WTC11 (cell line): Measurements from ENCODE around the gene HS1BP3. TPM values are rescaled to one million over a fixed set of nuclear protein-coding genes. Genes with fewer than 3 reads are reported as not detected.

Experiments used
- ATAC-seq: fragments of 200-7000 bp; cut with Tn5 transposase; 2 replicates; pipeline ENCODE4 v1.10.0; 2021; ENCODE audit warnings: mild to moderate bottlenecking, moderate library complexity
- CTCF ChIA-PET: fragments of 300-600 bp; sonication (Branson Sonifier 250); formaldehyde crosslinking; loops from one replicate; lab custom pipeline; 2021; ENCODE audit warnings: antibody characterized with exemption; lab: Charles Lee
- POLR2A ChIA-PET: fragments of 350-600 bp; sonication (Branson Sonifier 250); formaldehyde crosslinking; loops from one replicate; lab custom pipeline; 2021; ENCODE audit warnings: antibody characterized with exemption; lab: Charles Lee
- DNase-seq: peaks from one replicate; pipeline ENCODE4 v3.0.0; 2021; ENCODE audit warnings: low spot score
- H3K27ac Mint-ChIP-seq: 2 replicates; pipeline ENCODE4 v1.8.0; 2021; ENCODE audit warnings: mixed read lengths
- H3K27me3 Mint-ChIP-seq: 2 replicates; pipeline ENCODE4 v1.8.0; 2021; ENCODE audit warnings: low read depth, mild to moderate bottlenecking, moderate library complexity, mixed read lengths
- H3K36me3 Mint-ChIP-seq: 2 replicates; pipeline ENCODE4 v1.8.0; 2021; ENCODE audit warnings: mixed read lengths
- H3K4me1 Mint-ChIP-seq: 2 replicates; pipeline ENCODE4 v1.8.0; 2022; ENCODE audit warnings: mixed read lengths
- H3K4me3 Mint-ChIP-seq: 2 replicates; pipeline ENCODE4 v1.8.0; 2021; ENCODE audit warnings: mild to moderate bottlenecking, moderate library complexity, mixed read lengths
- H3K9me3 Mint-ChIP-seq: 2 replicates; pipeline ENCODE4 v1.8.0; 2021; ENCODE audit warnings: mixed read lengths
- AFF4 ChIP-seq: sonication (generic); formaldehyde crosslinking; IDR thresholded peaks from 2 replicates; pipeline ENCODE4 v1.8.1; 2023; ENCODE audit warnings: mild to moderate bottlenecking, missing genetic modification reagents, borderline replicate concordance
- CREB1 ChIP-seq: sonication (generic); formaldehyde crosslinking; IDR thresholded peaks from 2 replicates; pipeline ENCODE4 v1.8.0; 2023; ENCODE audit warnings: mild to moderate bottlenecking, missing genetic modification reagents
- ETV6 ChIP-seq: sonication (generic); formaldehyde crosslinking; IDR thresholded peaks from 2 replicates; pipeline ENCODE4 v1.8.1; 2022; ENCODE audit warnings: mild to moderate bottlenecking, missing genetic modification reagents
- FOXJ3 ChIP-seq: sonication (generic); formaldehyde crosslinking; IDR thresholded peaks from 2 replicates; pipeline ENCODE4 v1.9.0; 2021; ENCODE audit warnings: missing genetic modification reagents, mild to moderate bottlenecking, borderline replicate concordance
- GTF2I ChIP-seq: fragments of 250-450 bp; sonication (Bioruptor Pico); conservative IDR thresholded peaks from 2 replicates; pipeline ENCODE4 v1.4.0; 2021; ENCODE audit warnings: mild to moderate bottlenecking
- IRF2 ChIP-seq: sonication (generic); formaldehyde crosslinking; IDR thresholded peaks from 2 replicates; pipeline ENCODE4 v1.8.0; 2022; ENCODE audit warnings: low read depth, missing genetic modification reagents, borderline replicate concordance
- JAZF1 ChIP-seq: fragments of 250-450 bp; sonication (Bioruptor Pico); IDR thresholded peaks from 2 replicates; pipeline ENCODE4 v1.9.0; 2021; ENCODE audit warnings: moderate library complexity, mild to moderate bottlenecking, inconsistent platforms
- RORB ChIP-seq: fragments of 250-450 bp; sonication (Bioruptor Pico); IDR thresholded peaks from 2 replicates; pipeline ENCODE4 v1.9.0; 2021; ENCODE audit warnings: mild to moderate bottlenecking
- STAT6 ChIP-seq: sonication (generic); formaldehyde crosslinking; conservative IDR thresholded peaks from 2 replicates; pipeline ENCODE4 v1.8.1; 2023; ENCODE audit warnings: mild to moderate bottlenecking, low read depth, missing genetic modification reagents, moderate library complexity
- TEAD4 ChIP-seq: sonication (generic); formaldehyde crosslinking; IDR thresholded peaks from 2 replicates; pipeline ENCODE4 v1.8.0; 2022; ENCODE audit warnings: mild to moderate bottlenecking, missing genetic modification reagents
- ZNF232 ChIP-seq: sonication (generic); formaldehyde crosslinking; IDR thresholded peaks from 2 replicates; pipeline ENCODE4 v1.8.0; 2022; ENCODE audit warnings: mild to moderate bottlenecking, missing genetic modification reagents
- ZNF416 ChIP-seq: fragments of 250-450 bp; sonication (Bioruptor Pico); IDR thresholded peaks from 2 replicates; pipeline ENCODE4 v1.9.0; 2021; ENCODE audit warnings: mild to moderate bottlenecking, inconsistent platforms
- ZNF423 ChIP-seq: fragments of 250-450 bp; sonication (Bioruptor Pico); IDR thresholded peaks from 2 replicates; pipeline ENCODE4 v2.1.2; 2022; ENCODE audit warnings: mild to moderate bottlenecking, moderate library complexity
- total RNA-seq: library from RNA; stranded (reverse); gene quantifications from 3 replicates; pipeline ENCODE4 v1.2.3, GENCODE V29; 2021
- TF ChIP-seq, protein P1 (sequence below): sonication (generic); formaldehyde crosslinking; IDR thresholded peaks from 2 replicates; pipeline ENCODE4 v1.8.1; 2022; ENCODE audit warnings: mild to moderate bottlenecking, missing genetic modification reagents, moderate library complexity, borderline replicate concordance
- TF ChIP-seq, protein P2 (sequence below): fragments of 250-450 bp; sonication (Bioruptor Pico); IDR thresholded peaks from 2 replicates; pipeline ENCODE4 v1.8.0; 2021; ENCODE audit warnings: mild to moderate bottlenecking
- TF ChIP-seq, protein P3 (sequence below): sonication (generic); formaldehyde crosslinking; IDR thresholded peaks from 2 replicates; pipeline ENCODE4 v1.8.0; 2022; ENCODE audit warnings: mild to moderate bottlenecking, missing genetic modification reagents
- TF ChIP-seq, protein P4 (sequence below): sonication (generic); formaldehyde crosslinking; IDR thresholded peaks from 2 replicates; pipeline ENCODE4 v1.8.0; 2022; ENCODE audit warnings: mild to moderate bottlenecking, missing genetic modification reagents
- TF ChIP-seq, protein P5 (sequence below): fragments of 250-450 bp; sonication (Bioruptor Pico); IDR thresholded peaks from 2 replicates; pipeline ENCODE4 v1.9.0; 2021; ENCODE audit warnings: mild to moderate bottlenecking

Gene HS1BP3
- total RNA-seq, 1 experiment from 2014 or later: 17.9 TPM

- H3K27me3 Mint-ChIP-seq: no peaks in the 10 kb centered on the region
- ATAC-seq: no peak
- no peak overlapping the region for H3K27ac Mint-ChIP-seq
- peaks cover 6% of the 10 kb centered on the region; the same call in 1 of the 2 replicates for H3K36me3 Mint-ChIP-seq
- CTCF ChIA-PET: interaction anchor here (0.9 to 1.6 kb wide), 4 partner anchors 11 to 261 kb away, joined by 3 read pairs; no protein-coding TSS in a partner anchor
- H3K9me3 Mint-ChIP-seq: no peaks in the 10 kb centered on the region
- POLR2A ChIA-PET: interaction anchor here (1.2 kb wide), 1 partner anchor 194 kb away, joined by 5 read pairs; the partner anchor contains the start of gene RHOB
- TF ChIP-seq, protein P1, sequence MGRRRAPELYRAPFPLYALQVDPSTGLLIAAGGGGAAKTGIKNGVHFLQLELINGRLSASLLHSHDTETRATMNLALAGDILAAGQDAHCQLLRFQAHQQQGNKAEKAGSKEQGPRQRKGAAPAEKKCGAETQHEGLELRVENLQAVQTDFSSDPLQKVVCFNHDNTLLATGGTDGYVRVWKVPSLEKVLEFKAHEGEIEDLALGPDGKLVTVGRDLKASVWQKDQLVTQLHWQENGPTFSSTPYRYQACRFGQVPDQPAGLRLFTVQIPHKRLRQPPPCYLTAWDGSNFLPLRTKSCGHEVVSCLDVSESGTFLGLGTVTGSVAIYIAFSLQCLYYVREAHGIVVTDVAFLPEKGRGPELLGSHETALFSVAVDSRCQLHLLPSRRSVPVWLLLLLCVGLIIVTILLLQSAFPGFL (CRISPR knock-in tag): no peak
- no peak for TF ChIP-seq RORB (CRISPR knock-in tag)
- TF ChIP-seq ZNF232 (CRISPR knock-in tag): no peak
- TF ChIP-seq IRF2 (CRISPR knock-in tag): no peak
- no peak for TF ChIP-seq ZNF416
- no peak for TF ChIP-seq CREB1
- TF ChIP-seq FOXJ3 (CRISPR knock-in tag): no peak
- TF ChIP-seq JAZF1 (CRISPR knock-in tag): no peak
- no peak for TF ChIP-seq ZNF423 (CRISPR knock-in tag)
- TF ChIP-seq, protein P2, sequence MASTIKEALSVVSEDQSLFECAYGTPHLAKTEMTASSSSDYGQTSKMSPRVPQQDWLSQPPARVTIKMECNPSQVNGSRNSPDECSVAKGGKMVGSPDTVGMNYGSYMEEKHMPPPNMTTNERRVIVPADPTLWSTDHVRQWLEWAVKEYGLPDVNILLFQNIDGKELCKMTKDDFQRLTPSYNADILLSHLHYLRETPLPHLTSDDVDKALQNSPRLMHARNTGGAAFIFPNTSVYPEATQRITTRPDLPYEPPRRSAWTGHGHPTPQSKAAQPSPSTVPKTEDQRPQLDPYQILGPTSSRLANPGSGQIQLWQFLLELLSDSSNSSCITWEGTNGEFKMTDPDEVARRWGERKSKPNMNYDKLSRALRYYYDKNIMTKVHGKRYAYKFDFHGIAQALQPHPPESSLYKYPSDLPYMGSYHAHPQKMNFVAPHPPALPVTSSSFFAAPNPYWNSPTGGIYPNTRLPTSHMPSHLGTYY (CRISPR knock-in tag): no peak
- no peak for TF ChIP-seq STAT6
- TF ChIP-seq, protein P3, sequence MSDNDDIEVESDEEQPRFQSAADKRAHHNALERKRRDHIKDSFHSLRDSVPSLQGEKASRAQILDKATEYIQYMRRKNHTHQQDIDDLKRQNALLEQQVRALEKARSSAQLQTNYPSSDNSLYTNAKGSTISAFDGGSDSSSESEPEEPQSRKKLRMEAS (CRISPR knock-in tag): no peak
- TF ChIP-seq GTF2I: no peak
- TF ChIP-seq ETV6 (CRISPR knock-in tag): no peak
- TF ChIP-seq, protein P4, sequence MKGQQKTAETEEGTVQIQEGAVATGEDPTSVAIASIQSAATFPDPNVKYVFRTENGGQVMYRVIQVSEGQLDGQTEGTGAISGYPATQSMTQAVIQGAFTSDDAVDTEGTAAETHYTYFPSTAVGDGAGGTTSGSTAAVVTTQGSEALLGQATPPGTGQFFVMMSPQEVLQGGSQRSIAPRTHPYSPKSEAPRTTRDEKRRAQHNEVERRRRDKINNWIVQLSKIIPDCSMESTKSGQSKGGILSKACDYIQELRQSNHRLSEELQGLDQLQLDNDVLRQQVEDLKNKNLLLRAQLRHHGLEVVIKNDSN (CRISPR knock-in tag): no peak
- H3K4me1 Mint-ChIP-seq: peaks cover 3% of the 10 kb centered on the region
- DNase-seq: no peak
- no peak overlapping the region for H3K4me3 Mint-ChIP-seq
Observed at GRCh38 chr2:20640411-20641122, 10.3 kb downstream of the HS1BP3 start.

DNA sequence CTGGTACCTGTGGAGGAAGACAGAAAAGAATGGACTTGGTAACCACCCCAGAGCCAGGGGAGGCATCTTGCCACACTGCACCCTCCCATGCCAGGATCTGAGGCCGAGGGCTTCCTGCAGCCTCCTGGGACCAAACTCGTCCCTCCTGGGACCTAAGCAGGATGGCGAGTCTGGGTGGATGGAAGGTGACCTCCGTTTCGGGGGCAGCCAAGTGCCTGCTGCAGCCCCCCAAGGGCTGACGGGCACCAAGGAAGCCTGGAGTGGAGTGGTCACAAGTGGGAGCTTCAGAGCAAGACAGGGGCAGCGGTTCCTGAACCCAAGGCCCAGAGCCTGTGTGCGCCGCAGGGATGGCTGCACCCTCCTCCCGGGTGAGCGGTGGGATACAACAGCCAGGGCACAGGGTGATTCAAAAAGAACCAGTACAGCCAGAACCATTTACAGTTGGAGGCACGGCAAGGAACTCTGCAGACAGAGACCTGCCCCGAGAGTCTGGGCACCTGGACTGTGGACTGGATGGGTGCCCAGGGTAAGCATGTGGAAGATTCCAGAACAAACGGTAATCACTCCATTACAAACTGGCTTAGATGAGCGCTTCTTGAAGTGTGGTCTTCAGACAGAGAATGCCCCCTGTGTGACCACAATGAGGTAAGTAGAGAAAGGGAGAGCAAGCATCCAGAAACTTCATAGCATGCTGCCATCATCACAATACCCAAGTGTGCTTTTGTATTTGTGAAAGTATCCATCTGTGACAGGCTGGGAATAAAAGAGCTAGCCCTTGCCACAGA lies 12.1 kb downstream of the HS1BP3 start:
- Mint-ChIP-seq H3K9me3 (no peaks in the 10 kb centered on the region), H3K27ac (no peak overlapping the region), H3K36me3 (no peaks in the 10 kb centered on the region), H3K4me3 (no peak overlapping the region), H3K4me1 (peaks cover 13% of the 10 kb centered on the region), H3K27me3 (no peaks in the 10 kb centered on the region)
- ATAC-seq (no peak), DNase-seq (no peak)
- TF ChIP-seq AFF4 (CRISPR knock-in tag): no peak
- TF ChIP-seq TEAD4 (CRISPR knock-in tag): no peak
- TF ChIP-seq, protein P5, sequence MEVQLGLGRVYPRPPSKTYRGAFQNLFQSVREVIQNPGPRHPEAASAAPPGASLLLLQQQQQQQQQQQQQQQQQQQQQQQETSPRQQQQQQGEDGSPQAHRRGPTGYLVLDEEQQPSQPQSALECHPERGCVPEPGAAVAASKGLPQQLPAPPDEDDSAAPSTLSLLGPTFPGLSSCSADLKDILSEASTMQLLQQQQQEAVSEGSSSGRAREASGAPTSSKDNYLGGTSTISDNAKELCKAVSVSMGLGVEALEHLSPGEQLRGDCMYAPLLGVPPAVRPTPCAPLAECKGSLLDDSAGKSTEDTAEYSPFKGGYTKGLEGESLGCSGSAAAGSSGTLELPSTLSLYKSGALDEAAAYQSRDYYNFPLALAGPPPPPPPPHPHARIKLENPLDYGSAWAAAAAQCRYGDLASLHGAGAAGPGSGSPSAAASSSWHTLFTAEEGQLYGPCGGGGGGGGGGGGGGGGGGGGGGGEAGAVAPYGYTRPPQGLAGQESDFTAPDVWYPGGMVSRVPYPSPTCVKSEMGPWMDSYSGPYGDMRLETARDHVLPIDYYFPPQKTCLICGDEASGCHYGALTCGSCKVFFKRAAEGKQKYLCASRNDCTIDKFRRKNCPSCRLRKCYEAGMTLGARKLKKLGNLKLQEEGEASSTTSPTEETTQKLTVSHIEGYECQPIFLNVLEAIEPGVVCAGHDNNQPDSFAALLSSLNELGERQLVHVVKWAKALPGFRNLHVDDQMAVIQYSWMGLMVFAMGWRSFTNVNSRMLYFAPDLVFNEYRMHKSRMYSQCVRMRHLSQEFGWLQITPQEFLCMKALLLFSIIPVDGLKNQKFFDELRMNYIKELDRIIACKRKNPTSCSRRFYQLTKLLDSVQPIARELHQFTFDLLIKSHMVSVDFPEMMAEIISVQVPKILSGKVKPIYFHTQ (CRISPR knock-in tag): no peak
- no peak for TF ChIP-seq GTF2I
- ChIA-PET CTCF (interaction anchor here (1.2 to 1.4 kb wide), 2 partner anchors 38 to 227 kb away, joined by 3 read pairs; no protein-coding TSS in a partner anchor), POLR2A (no interaction called here)
